Liver (tissue), 9 donors: ENCODE data around the gene NEU4. TPM values are rescaled to one million over a fixed set of nuclear protein-coding genes. Genes with fewer than 3 reads are reported as not detected.

Experiments
- DNase-seq: peaks from one replicate; pipeline ENCODE4 v3.0.0-alpha.2; 2017; ENCODE audit warnings: low spot score
- H3K27ac ChIP-seq, 2 donors: one replicate each; pipeline ENCODE4 v1.7.0; 2013; ENCODE audit warnings: inconsistent platforms in 2 of 2, low read length in 2 of 2, control low read depth in 1 of 2, low read depth in 1 of 2, mild to moderate bottlenecking in 1 of 2
- H3K27me3 ChIP-seq, 4 donors: one replicate each; pipeline versions ENCODE4 v1.6.1 to v1.7.0; 2013; ENCODE audit warnings: low read length in 3 of 4, inconsistent platforms in 1 of 4, mild to moderate bottlenecking in 1 of 4, moderate library complexity in 1 of 4; ENCODE audit not compliant: control insufficient read depth in 4 of 4, insufficient read depth in 4 of 4
- H3K36me3 ChIP-seq, 4 donors: one replicate each; pipeline versions ENCODE4 v1.6.1 to v1.7.0; 2013; ENCODE audit warnings: low read length in 3 of 4, mild to moderate bottlenecking in 3 of 4, low read depth in 1 of 4, moderate library complexity in 1 of 4; ENCODE audit not compliant: control insufficient read depth in 4 of 4, insufficient read depth in 3 of 4
- H3K4me1 ChIP-seq, 4 donors: one replicate each; pipeline versions ENCODE4 v1.6.1 to v1.7.0; 2013; ENCODE audit warnings: low read length in 3 of 4, mild to moderate bottlenecking in 3 of 4, moderate library complexity in 1 of 4; ENCODE audit not compliant: control insufficient read depth in 4 of 4, insufficient read depth in 4 of 4
- H3K4me3 ChIP-seq, 3 donors: one replicate each; pipeline versions ENCODE4 v1.6.1 to v1.7.0; 2013; ENCODE audit warnings: low read length in 3 of 3, control low read depth in 1 of 3, low read depth in 1 of 3, mild to moderate bottlenecking in 1 of 3
- H3K9ac ChIP-seq, 2 donors: one replicate each; pipeline ENCODE4 v1.7.0; 2013; ENCODE audit warnings: low read length in 2 of 2, mild to moderate bottlenecking in 2 of 2, moderate library complexity in 2 of 2, control low read depth in 1 of 2, low read depth in 1 of 2
- H3K9me3 ChIP-seq, 4 donors: one replicate each; pipeline versions ENCODE4 v1.6.1 to v1.7.0; 2013; ENCODE audit warnings: low read length in 3 of 4; ENCODE audit not compliant: control insufficient read depth in 4 of 4
- CTCF ChIP-seq: fragments of 150-350 bp; IDR thresholded peaks from 2 replicates; pipeline ENCODE4 v1.5.1; 2017; ENCODE audit warnings: improper control_type of control experiment, low read depth, low read length; ENCODE audit not compliant: missing input control
- EGR1 ChIP-seq, 2 donors: IDR thresholded peaks; 2 replicates each; pipeline ENCODE4 v1.6.1; 2016 to 2018; ENCODE audit warnings: antibody characterized with exemption in 2 of 2, low read depth in 2 of 2
- FOXA1 ChIP-seq: IDR thresholded peaks from 2 replicates; pipeline ENCODE4 v1.6.1; 2016; ENCODE audit warnings: antibody characterized with exemption
- FOXA2 ChIP-seq: IDR thresholded peaks from 2 replicates; pipeline ENCODE4 v1.6.1; 2016; ENCODE audit warnings: antibody characterized with exemption
- GABPA ChIP-seq, 2 donors: IDR thresholded peaks in 1 of 2; conservative IDR thresholded peaks in 1 of 2; 2 replicates each; pipeline ENCODE4 v1.6.1; 2016; ENCODE audit warnings: antibody characterized with exemption in 2 of 2, mild to moderate bottlenecking in 1 of 2, moderate library complexity in 1 of 2
- JUND ChIP-seq, 2 donors: IDR thresholded peaks; 2 replicates each; pipeline ENCODE4 v1.6.1; 2016; ENCODE audit warnings: antibody characterized with exemption in 2 of 2
- MAX ChIP-seq: IDR thresholded peaks from 2 replicates; pipeline ENCODE4 v1.6.1; 2016; ENCODE audit warnings: antibody characterized with exemption
- NR2F2 ChIP-seq: IDR thresholded peaks from 2 replicates; pipeline ENCODE4 v1.6.1; 2016; ENCODE audit warnings: antibody characterized with exemption
- RAD21 ChIP-seq, 2 donors: IDR thresholded peaks; 2 replicates each; pipeline ENCODE4 v1.6.1; 2016; ENCODE audit warnings: antibody characterized with exemption in 2 of 2, mild to moderate bottlenecking in 2 of 2
- REST ChIP-seq: IDR thresholded peaks from 2 replicates; pipeline ENCODE4 v1.6.1; 2016; ENCODE audit warnings: antibody characterized with exemption, mild to moderate bottlenecking
- RXRA ChIP-seq, 2 donors: IDR thresholded peaks; 2 replicates each; pipeline ENCODE4 v1.6.1; 2017 to 2018; ENCODE audit warnings: antibody characterized with exemption in 2 of 2, mild to moderate bottlenecking in 1 of 2
- SP1 ChIP-seq: IDR thresholded peaks from 2 replicates; pipeline ENCODE4 v1.6.1; 2018; ENCODE audit warnings: antibody characterized with exemption, mild to moderate bottlenecking
- TAF1 ChIP-seq: conservative IDR thresholded peaks from 2 replicates; pipeline ENCODE4 v1.6.1; 2016; ENCODE audit warnings: antibody characterized with exemption, mild to moderate bottlenecking
- YY1 ChIP-seq: IDR thresholded peaks from 2 replicates; pipeline ENCODE4 v1.6.1; 2016; ENCODE audit warnings: antibody characterized with exemption, mild to moderate bottlenecking
- ZBTB33 ChIP-seq: IDR thresholded peaks from 2 replicates; pipeline ENCODE4 v1.6.1; 2016; ENCODE audit warnings: antibody characterized with exemption
- WGBS: extraction: QIAGEN DNeasy Blood & Tissue Kit; methylation state at CpG from one replicate; pipeline ENCODE4 v1.1.7; 2013; 5-methylcytosine and 5-hydroxymethylcytosine counted together
- polyA plus RNA-seq, 2 donors: library from polyadenylated mRNA; stranded (reverse) in 1 of 2; unstranded in 1 of 2; fragments of 200-250 nt in 1 of 2; fragments of >200 nt in 1 of 2; fragmentation: Nextera tagmentation in 1 of 2; extraction: Ambion mirVana in 1 of 2; gene quantifications; one replicate each; pipeline versions ENCODE4 v1.2.1 to v1.2.3, GENCODE V29; 2013 to 2015
- total RNA-seq, 2 donors: library from RNA; depleted of rRNA; stranded (reverse); fragments of >200 nt; gene quantifications; one replicate each; pipeline ENCODE4 v1.2.3, GENCODE V29; 2014
- donor health status: healthy.
- donor health status: healthy.
- donor health status: healthy.
- donor health status: healthy.
- donor health status: healthy.

NEU4 gene
- total and polyA plus RNA-seq, 4 donors, result 5.4 to 58.4 (median 35.1) TPM

GRCh38 chr2:241852116-241852980 lies 43.4 kb downstream of the NEU4 start:
- Histone ChIP-seq H3K27ac (no peak overlapping the region), H3K9ac (no peak overlapping the region), H3K4me3 (no peak overlapping the region), H3K27me3 (no peaks in the 10 kb centered on the region), H3K36me3 (no peaks in the 10 kb centered on the region), H3K9me3 (no peaks in the 10 kb centered on the region), H3K4me1 (peaks cover 0 to 4% (median 0%) of the 10 kb centered on the region in 4 donors)
- TF ChIP-seq EGR1 (IDR thresholded peaks at IDR 0.05; ENCODE audit: low read depth in 2 of 2) (no peak), CTCF (no peak), ZBTB33 (no peak), NR2F2 (no peak), RXRA (IDR thresholded peaks at IDR 0.05) (no peak), REST (no peak), JUND (IDR thresholded peaks at IDR 0.05) (no peak), FOXA2 (no peak), YY1 (no peak), TAF1 (no peak), FOXA1 (no peak)
- 95% methylated on average over 39 of the region's 39 CpGs for WGBS
- DNase-seq, result no peak

GRCh38 chr2:241852981-241853631 lies 44.1 kb downstream of the NEU4 start:
- H3K4me3 ChIP-seq, result no peak overlapping the region
- no peak for TF ChIP-seq RXRA (IDR thresholded peaks at IDR 0.05)
- no peak for TF ChIP-seq FOXA2
- TF ChIP-seq GABPA (IDR thresholded peaks at IDR 0.05 in 1 of 2, conservative IDR thresholded peaks at IDR 0.05 in 1 of 2), result no peak
- TF ChIP-seq RAD21 (IDR thresholded peaks at IDR 0.05), result no peak
- TF ChIP-seq MAX, result no peak
- no peak for TF ChIP-seq SP1
- TF ChIP-seq YY1, result no peak
- no peak for TF ChIP-seq REST
- TF ChIP-seq TAF1, result no peak
- no peak for TF ChIP-seq FOXA1
- WGBS, result 91% methylated on average over 10 of the region's 10 CpGs
- H3K9me3 ChIP-seq, result no peaks in the 10 kb centered on the region
- peaks cover 0 to 4% (median 0%) of the 10 kb centered on the region in 4 donors for H3K4me1 ChIP-seq
- no peak for DNase-seq
- no peaks in the 10 kb centered on the region for H3K27me3 ChIP-seq
- H3K36me3 ChIP-seq, result no peaks in the 10 kb centered on the region
- H3K27ac ChIP-seq, result no peak overlapping the region
- no peak overlapping the region for H3K9ac ChIP-seq
